H9 (cell line): ENCODE measurements around the gene FAM237B. TPM values are rescaled to one million over a fixed set of nuclear protein-coding genes. Genes with fewer than 3 reads are reported as not detected.

ENCODE experiments used
- DNase-seq: peaks from one replicate; pipeline ENCODE4 v3.0.0-alpha.2; 2017
- H2AFZ ChIP-seq: one replicate; pipeline ENCODE4 v1.6.1; 2013; ENCODE audit warnings: mild to moderate bottlenecking, low read length, control low read depth, moderate library complexity
- H2AK5ac ChIP-seq: 2 replicates; pipeline ENCODE4 v1.6.1; 2013; ENCODE audit warnings: low read length, control low read depth, mixed read lengths; ENCODE audit not compliant: insufficient read length
- H2BK120ac ChIP-seq: one replicate; pipeline ENCODE4 v1.6.1; 2013; ENCODE audit warnings: low read depth, mild to moderate bottlenecking, low read length, control low read depth, inconsistent platforms; ENCODE audit not compliant: poor library complexity, severe bottlenecking
- H2BK12ac ChIP-seq: 2 replicates; pipeline ENCODE4 v1.6.1; 2013; ENCODE audit warnings: low read length, control low read depth, mixed read lengths, low read depth; ENCODE audit not compliant: insufficient read length
- H2BK15ac ChIP-seq: 2 replicates; pipeline ENCODE4 v1.6.1; 2013; ENCODE audit warnings: low read depth, low read length, control low read depth
- H2BK20ac ChIP-seq: one replicate; pipeline ENCODE4 v1.6.1; 2013; ENCODE audit warnings: low read depth, mild to moderate bottlenecking, low read length, control low read depth, inconsistent platforms; ENCODE audit not compliant: poor library complexity, severe bottlenecking
- H2BK5ac ChIP-seq: 2 replicates; pipeline ENCODE4 v1.6.1; 2013; ENCODE audit warnings: low read length, control low read depth, mixed read lengths; ENCODE audit not compliant: insufficient read length
- H3K14ac ChIP-seq: 2 replicates; pipeline ENCODE4 v1.6.1; 2013; ENCODE audit warnings: low read length, control low read depth; ENCODE audit not compliant: insufficient read depth
- H3K18ac ChIP-seq: 2 replicates; pipeline ENCODE4 v1.6.1; 2013; ENCODE audit warnings: low read depth, mild to moderate bottlenecking, mixed read lengths, low read length, control low read depth; ENCODE audit not compliant: insufficient read length
- H3K23ac ChIP-seq: 2 replicates; pipeline ENCODE4 v1.6.1; 2013; ENCODE audit warnings: low read length, control low read depth, mixed read lengths, low read depth; ENCODE audit not compliant: insufficient read length
- H3K23me2 ChIP-seq: 2 replicates; pipeline ENCODE4 v1.6.1; 2013; ENCODE audit warnings: low read depth, mild to moderate bottlenecking, mixed read lengths, low read length, control low read depth; ENCODE audit not compliant: insufficient read length, poor library complexity, severe bottlenecking
- H3K27ac ChIP-seq: 2 replicates; pipeline ENCODE4 v1.5.1; 2013; ENCODE audit warnings: low read length, control low read depth, mixed read lengths, low read depth; ENCODE audit not compliant: insufficient read length
- H3K27me3 ChIP-seq: 2 replicates; pipeline ENCODE4 v1.6.1; 2013; ENCODE audit warnings: low read length, control low read depth, inconsistent platforms; ENCODE audit not compliant: insufficient read depth
- H3K4ac ChIP-seq: 2 replicates; pipeline ENCODE4 v1.6.1; 2013; ENCODE audit warnings: low read depth, mild to moderate bottlenecking, control low read depth, inconsistent platforms, low read length, moderate library complexity
- H3K4me1 ChIP-seq: 2 replicates; pipeline ENCODE4 v1.6.1; 2013; ENCODE audit warnings: low read length, control low read depth, inconsistent platforms; ENCODE audit not compliant: insufficient read depth
- H3K4me2 ChIP-seq: 2 replicates; pipeline ENCODE4 v1.6.1; 2013; ENCODE audit warnings: low read length, control low read depth, mixed read lengths; ENCODE audit not compliant: insufficient read length, insufficient read depth
- H3K56ac ChIP-seq: 2 replicates; pipeline ENCODE4 v1.6.1; 2013; ENCODE audit warnings: low read depth, mild to moderate bottlenecking, mixed read lengths, low read length, control low read depth; ENCODE audit not compliant: insufficient read length
- H3K79me1 ChIP-seq: 2 replicates; pipeline ENCODE4 v1.6.1; 2013; ENCODE audit warnings: low read depth, mild to moderate bottlenecking, moderate library complexity, low read length, control low read depth, inconsistent platforms; ENCODE audit not compliant: insufficient read depth, poor library complexity, severe bottlenecking
- H3K79me2 ChIP-seq: 2 replicates; pipeline ENCODE4 v1.6.1; 2013; ENCODE audit warnings: low read length, control low read depth, inconsistent platforms; ENCODE audit not compliant: insufficient read depth
- H3K9ac ChIP-seq: 2 replicates; pipeline ENCODE4 v1.6.1; 2013; ENCODE audit warnings: low read length, control low read depth, mixed read lengths; ENCODE audit not compliant: insufficient read length; ENCODE audit errors: extremely low read depth
- H3K9me3 ChIP-seq: one replicate; pipeline ENCODE4 v1.6.1; 2013; ENCODE audit warnings: low read depth, low read length, inconsistent platforms; ENCODE audit not compliant: control insufficient read depth
- H3T11ph ChIP-seq: one replicate; pipeline ENCODE4 v1.6.1; 2013; ENCODE audit warnings: mild to moderate bottlenecking, low read length, control low read depth, inconsistent platforms
- H4K20me1 ChIP-seq: one replicate; pipeline ENCODE4 v1.6.1; 2013; ENCODE audit not compliant: control insufficient read depth, insufficient read length, insufficient read depth
- H4K5ac ChIP-seq: 2 replicates; pipeline ENCODE4 v1.6.1; 2013; ENCODE audit warnings: low read depth, mild to moderate bottlenecking, mixed read lengths, low read length, control low read depth; ENCODE audit not compliant: insufficient read length
- H4K8ac ChIP-seq: replicated peaks from 2 replicates; pipeline ENCODE4 v1.6.1; 2013; ENCODE audit warnings: low read length, control low read depth, mixed read lengths, low read depth; ENCODE audit not compliant: insufficient read length
- H4K91ac ChIP-seq: 2 replicates; pipeline ENCODE4 v1.6.1; 2013; ENCODE audit warnings: low read depth, mild to moderate bottlenecking, moderate library complexity, mixed read lengths, low read length, control low read depth; ENCODE audit not compliant: insufficient read length
- H3K27ac Mint-ChIP-seq, 3 experiments: 2 replicates in 2 of 3; 3 replicates in 1 of 3; pipeline ENCODE4 v1.8.0; 2020 to 2021; ENCODE audit warnings: mixed read lengths in 3 of 3, mild to moderate bottlenecking in 1 of 3, moderate library complexity in 1 of 3
- H3K27me3 Mint-ChIP-seq: 2 replicates; pipeline ENCODE4 v1.8.0; 2021; ENCODE audit warnings: low read depth, mild to moderate bottlenecking, moderate library complexity, mixed read lengths
- H3K36me3 Mint-ChIP-seq, 3 experiments: 2 replicates in 2 of 3; 3 replicates in 1 of 3; pipeline ENCODE4 v1.8.0; 2020 to 2021; ENCODE audit warnings: low read depth in 3 of 3, mixed read lengths in 3 of 3; ENCODE audit not compliant: insufficient read depth in 1 of 3
- H3K4me1 Mint-ChIP-seq, 2 experiments: 2 replicates each; pipeline ENCODE4 v1.8.0; 2020; ENCODE audit warnings: mixed read lengths in 2 of 2
- H3K4me3 Mint-ChIP-seq, 2 experiments: 2 replicates in 1 of 2; 3 replicates in 1 of 2; pipeline ENCODE4 v1.8.0; 2020 to 2021; ENCODE audit warnings: mild to moderate bottlenecking in 2 of 2, mixed read lengths in 2 of 2, moderate library complexity in 1 of 2
- H3K9me3 Mint-ChIP-seq, 2 experiments: 2 replicates in 1 of 2; 3 replicates in 1 of 2; pipeline ENCODE4 v1.8.0; 2020; ENCODE audit warnings: mild to moderate bottlenecking in 2 of 2, mixed read lengths in 2 of 2, moderate library complexity in 1 of 2
- WGBS: extraction: QIAGEN DNeasy Blood & Tissue Kit; methylation state at CpG from one replicate; pipeline ENCODE4 v1.1.7; 2013; ENCODE audit warnings: missing lambda C conversion rate, low lambda C conversion rate, mixed read lengths; ENCODE audit not compliant: insufficient read length; ENCODE audit errors: extremely low coverage; 5-methylcytosine and 5-hydroxymethylcytosine counted together
- total RNA-seq: library from RNA; stranded (reverse); gene quantifications from 2 replicates; pipeline ENCODE4 v1.2.1, GENCODE V29; 2021
- TF ChIP-seq, protein P1 (sequence below): fragments of 200-600 bp; sonication (generic); conservative IDR thresholded peaks from 3 replicates; pipeline ENCODE4 v1.8.0; 2021; ENCODE audit warnings: antibody characterized with exemption, mild to moderate bottlenecking

FAM237B gene
- total RNA-seq, 1 experiment from 2014 or later = not detected

DNA sequence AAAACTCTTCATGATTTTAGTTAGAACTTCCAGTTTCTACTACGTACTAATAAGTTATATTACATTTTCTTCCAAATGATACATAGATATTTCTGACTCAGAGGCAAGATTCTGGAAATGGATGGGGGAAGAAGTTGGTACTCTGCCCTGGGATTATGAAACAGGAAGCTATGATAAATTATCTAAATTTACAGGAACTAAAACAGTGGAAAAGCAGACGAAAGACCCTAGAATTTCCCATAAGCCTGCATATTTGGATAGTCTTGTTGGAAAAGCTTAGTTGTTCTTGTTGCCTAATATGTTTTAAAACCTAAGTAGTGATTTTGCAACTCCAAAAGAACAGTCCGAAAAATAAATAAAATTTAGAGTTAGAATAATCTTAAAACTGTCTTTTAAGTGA, 54.3 kb downstream of the FAM237B start:
- TF ChIP-seq, protein P1, sequence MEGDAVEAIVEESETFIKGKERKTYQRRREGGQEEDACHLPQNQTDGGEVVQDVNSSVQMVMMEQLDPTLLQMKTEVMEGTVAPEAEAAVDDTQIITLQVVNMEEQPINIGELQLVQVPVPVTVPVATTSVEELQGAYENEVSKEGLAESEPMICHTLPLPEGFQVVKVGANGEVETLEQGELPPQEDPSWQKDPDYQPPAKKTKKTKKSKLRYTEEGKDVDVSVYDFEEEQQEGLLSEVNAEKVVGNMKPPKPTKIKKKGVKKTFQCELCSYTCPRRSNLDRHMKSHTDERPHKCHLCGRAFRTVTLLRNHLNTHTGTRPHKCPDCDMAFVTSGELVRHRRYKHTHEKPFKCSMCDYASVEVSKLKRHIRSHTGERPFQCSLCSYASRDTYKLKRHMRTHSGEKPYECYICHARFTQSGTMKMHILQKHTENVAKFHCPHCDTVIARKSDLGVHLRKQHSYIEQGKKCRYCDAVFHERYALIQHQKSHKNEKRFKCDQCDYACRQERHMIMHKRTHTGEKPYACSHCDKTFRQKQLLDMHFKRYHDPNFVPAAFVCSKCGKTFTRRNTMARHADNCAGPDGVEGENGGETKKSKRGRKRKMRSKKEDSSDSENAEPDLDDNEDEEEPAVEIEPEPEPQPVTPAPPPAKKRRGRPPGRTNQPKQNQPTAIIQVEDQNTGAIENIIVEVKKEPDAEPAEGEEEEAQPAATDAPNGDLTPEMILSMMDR = no peak
- peak overlapping the region in 1 of 3 experiments; percentile 47; a peak in 1 of 7 replicates for H3K27ac Mint-ChIP-seq
- H3K27me3 Mint-ChIP-seq = no peaks in the 10 kb centered on the region
- H3K4ac ChIP-seq = no peak overlapping the region
- H3K4me1 ChIP-seq = no peaks in the 10 kb centered on the region
- H4K91ac ChIP-seq = no peak overlapping the region
- no peak overlapping the region for H4K8ac ChIP-seq
- no CpG with 5 or more reads among the region's 3 CpGs for WGBS
- no peak overlapping the region for H2BK120ac ChIP-seq
- no peak overlapping the region for H3T11ph ChIP-seq
- H2BK20ac ChIP-seq = no peak overlapping the region
- no peak overlapping the region for H3K18ac ChIP-seq
- no peak overlapping the region for H3K14ac ChIP-seq
- H3K4me1 Mint-ChIP-seq = no peaks in the 10 kb centered on the region
- no peak overlapping the region for H3K4me3 Mint-ChIP-seq
- no peaks in the 10 kb centered on the region for H3K79me2 ChIP-seq
- H3K27me3 ChIP-seq = no peaks in the 10 kb centered on the region
- DNase-seq = no peak
- H3K23ac ChIP-seq = no peak overlapping the region
- no peaks in the 10 kb centered on the region for H3K9me3 ChIP-seq
- H3K56ac ChIP-seq = no peak overlapping the region
- H2AK5ac ChIP-seq = no peak overlapping the region
- no peak overlapping the region for H3K9ac ChIP-seq
- no peaks in the 10 kb centered on the region for H4K20me1 ChIP-seq
- H3K36me3 Mint-ChIP-seq = no peaks in the 10 kb centered on the region
- H2BK5ac ChIP-seq = no peak overlapping the region
- H3K27ac ChIP-seq = no peak overlapping the region
- H3K4me2 ChIP-seq = no peak overlapping the region
- no peak overlapping the region for H4K5ac ChIP-seq
- H3K9me3 Mint-ChIP-seq = no peaks in the 10 kb centered on the region
- H2BK12ac ChIP-seq = no peak overlapping the region
- no peaks in the 10 kb centered on the region for H3K23me2 ChIP-seq
- no peaks in the 10 kb centered on the region for H3K79me1 ChIP-seq
- H2AFZ ChIP-seq = no peak overlapping the region
- no peak overlapping the region for H2BK15ac ChIP-seq

Other genes starting within 250 kb of the FAM237B start
- gene STEAP1, start 166.8 kb downstream of the FAM237B start, total RNA-seq = 3.7 and 4.1 TPM in 2 replicates
- 6.6 and 6.7 TPM in 2 replicates for gene STEAP2, start 109.6 kb downstream of the FAM237B start, total RNA-seq
- 2.5 and 2.9 TPM in 2 replicates for gene CFAP69, start 76.1 kb downstream of the FAM237B start, total RNA-seq
- 20.3 and 23.3 TPM in 2 replicates for gene GTPBP10, start 25.4 kb upstream of the FAM237B start, total RNA-seq
- gene CLDN12, start 82.2 kb upstream of the FAM237B start, total RNA-seq = 40.1 and 42.9 TPM in 2 replicates
- gene PTTG1IP2, start 148.3 kb upstream of the FAM237B start, total RNA-seq = not detected in 2 replicates